Gastrocnemius medialis (tissue), 4 donors: Measurements from ENCODE around the gene NIPA2. TPM values are rescaled to one million over a fixed set of nuclear protein-coding genes. Genes with fewer than 3 reads are reported as not detected.

Source experiments
- ATAC-seq, 2 donors: fragments of 150-250 bp; one replicate each; pipeline ENCODE4 v1.9.1; 2016
- DNase-seq, 2 donors: peaks; one replicate each; pipeline ENCODE4 v3.0.0-alpha.2; 2019
- H3K27ac ChIP-seq, 4 donors: fragments of 200-600 bp; sonication (generic); 1 replicate in 1 of 4; 2 replicates in 3 of 4; pipeline ENCODE4 v1.5.1; 2016 to 2018; ENCODE audit warnings: mild to moderate bottlenecking in 2 of 4, moderate library complexity in 1 of 4
- H3K27me3 ChIP-seq, 3 donors: fragments of 200-600 bp; sonication (generic) in 2 of 3; 1 replicate in 1 of 3; 2 replicates in 2 of 3; pipeline versions ENCODE4 v1.5.1 to v1.6.0; 2016 to 2019; ENCODE audit warnings: mild to moderate bottlenecking in 1 of 3, moderate library complexity in 1 of 3
- H3K36me3 ChIP-seq, 2 donors: fragments of 200-600 bp; sonication (generic) in 1 of 2; one replicate each; pipeline ENCODE4 v1.5.1; 2017 to 2018
- H3K4me1 ChIP-seq, 2 donors: fragments of 200-600 bp; sonication (generic) in 1 of 2; one replicate each; pipeline ENCODE4 v1.5.1; 2016 to 2017; ENCODE audit warnings: mild to moderate bottlenecking in 2 of 2
- H3K4me3 ChIP-seq, 4 donors: fragments of 200-600 bp; sonication (generic) in 3 of 4; 1 replicate in 1 of 4; 2 replicates in 3 of 4; pipeline ENCODE4 v1.5.1; 2016 to 2019; ENCODE audit warnings: mild to moderate bottlenecking in 2 of 4
- H3K9me3 ChIP-seq, 3 donors: fragments of 200-600 bp; sonication (generic) in 2 of 3; 1 replicate in 1 of 3; 2 replicates in 2 of 3; pipeline ENCODE4 v1.5.1; 2016 to 2019
- POLR2A ChIP-seq, 2 donors: fragments of 450-650 bp; IDR thresholded peaks; one replicate each; pipeline ENCODE4 v1.6.1; 2017; ENCODE audit warnings: antibody characterized with exemption in 2 of 2, mild to moderate bottlenecking in 2 of 2, moderate library complexity in 2 of 2
- in situ Hi-C, 4 donors: fragments of 200-750 bp; cut with MboI; loops; one replicate each; pipeline versions ENCODE4 v1.15.0 to v1.8.0; 2017; ENCODE audit warnings: low sequenced_read_pairs in 4 of 4
- intact Hi-C: fragments of 100-400 bp; cut with DNase I; formaldehyde crosslinking; loops from one replicate; pipeline ENCODE4 v1.15.1; 2023; ENCODE audit warnings: low total_unique reads
- total RNA-seq, 4 donors: library from RNA; depleted of rRNA; stranded (reverse); fragments of >200 nt; gene quantifications; one replicate each; pipeline versions ENCODE4 v1.1.0 to v1.2.3, GENCODE V29; 2016
- TF ChIP-seq, protein P1 (sequence below), 5 experiments: fragments of 450-650 bp in 3 of 5; fragments of 200-600 bp in 2 of 5; sonication (generic) in 2 of 5; IDR thresholded peaks in 4 of 5; conservative IDR thresholded peaks in 1 of 5; 1 replicate in 4 of 5; 2 replicates in 1 of 5; pipeline ENCODE4 v1.5.1; 2016 to 2019; ENCODE audit warnings: antibody characterized with exemption in 5 of 5, mild to moderate bottlenecking in 3 of 5, moderate library complexity in 3 of 5

NIPA2 gene
- total RNA-seq, 4 donors from 2014 or later = 27.3 to 43.5 (median 38.6) TPM

DNA sequence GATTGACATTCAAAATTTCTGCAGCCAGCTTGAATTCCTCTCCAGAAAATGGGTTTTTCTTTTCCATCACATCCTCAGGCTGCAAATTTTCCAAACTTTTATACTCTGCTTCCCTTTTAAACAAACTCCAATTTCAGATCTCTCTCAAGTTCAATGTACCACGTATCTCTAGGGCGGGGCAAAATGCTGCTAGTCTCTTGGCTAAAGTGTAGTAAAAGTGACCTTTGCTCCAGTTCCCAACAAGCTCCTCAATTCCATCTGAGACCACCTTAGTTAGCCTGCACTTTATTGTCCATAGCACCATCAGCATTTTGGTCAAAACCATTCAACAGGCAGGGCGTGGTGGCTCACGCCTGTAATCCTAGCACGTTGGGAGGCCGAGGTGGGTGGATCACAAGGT, 46.7 kb downstream of the NIPA2 start:
- H3K27ac ChIP-seq = no peak overlapping the region
- no peaks in the 10 kb centered on the region for H3K27me3 ChIP-seq
- TF ChIP-seq POLR2A (IDR thresholded peaks at IDR 0.05) = no peak
- TF ChIP-seq, protein P1, sequence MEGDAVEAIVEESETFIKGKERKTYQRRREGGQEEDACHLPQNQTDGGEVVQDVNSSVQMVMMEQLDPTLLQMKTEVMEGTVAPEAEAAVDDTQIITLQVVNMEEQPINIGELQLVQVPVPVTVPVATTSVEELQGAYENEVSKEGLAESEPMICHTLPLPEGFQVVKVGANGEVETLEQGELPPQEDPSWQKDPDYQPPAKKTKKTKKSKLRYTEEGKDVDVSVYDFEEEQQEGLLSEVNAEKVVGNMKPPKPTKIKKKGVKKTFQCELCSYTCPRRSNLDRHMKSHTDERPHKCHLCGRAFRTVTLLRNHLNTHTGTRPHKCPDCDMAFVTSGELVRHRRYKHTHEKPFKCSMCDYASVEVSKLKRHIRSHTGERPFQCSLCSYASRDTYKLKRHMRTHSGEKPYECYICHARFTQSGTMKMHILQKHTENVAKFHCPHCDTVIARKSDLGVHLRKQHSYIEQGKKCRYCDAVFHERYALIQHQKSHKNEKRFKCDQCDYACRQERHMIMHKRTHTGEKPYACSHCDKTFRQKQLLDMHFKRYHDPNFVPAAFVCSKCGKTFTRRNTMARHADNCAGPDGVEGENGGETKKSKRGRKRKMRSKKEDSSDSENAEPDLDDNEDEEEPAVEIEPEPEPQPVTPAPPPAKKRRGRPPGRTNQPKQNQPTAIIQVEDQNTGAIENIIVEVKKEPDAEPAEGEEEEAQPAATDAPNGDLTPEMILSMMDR (IDR thresholded peaks at IDR 0.05 in 4 of 5, conservative IDR thresholded peaks at IDR 0.05 in 1 of 5) = no peak
- H3K36me3 ChIP-seq = peaks cover 0 to 17% of the 10 kb centered on the region in 2 donors
- H3K4me1 ChIP-seq = peaks cover 0 to 7% of the 10 kb centered on the region in 2 donors
- no peak overlapping the region for H3K4me3 ChIP-seq
- no peak for ATAC-seq
- H3K9me3 ChIP-seq = no peaks in the 10 kb centered on the region
- DNase-seq = no peak
- in situ Hi-C loops = no loop called here
- intact Hi-C loops = no loop called here

DNA sequence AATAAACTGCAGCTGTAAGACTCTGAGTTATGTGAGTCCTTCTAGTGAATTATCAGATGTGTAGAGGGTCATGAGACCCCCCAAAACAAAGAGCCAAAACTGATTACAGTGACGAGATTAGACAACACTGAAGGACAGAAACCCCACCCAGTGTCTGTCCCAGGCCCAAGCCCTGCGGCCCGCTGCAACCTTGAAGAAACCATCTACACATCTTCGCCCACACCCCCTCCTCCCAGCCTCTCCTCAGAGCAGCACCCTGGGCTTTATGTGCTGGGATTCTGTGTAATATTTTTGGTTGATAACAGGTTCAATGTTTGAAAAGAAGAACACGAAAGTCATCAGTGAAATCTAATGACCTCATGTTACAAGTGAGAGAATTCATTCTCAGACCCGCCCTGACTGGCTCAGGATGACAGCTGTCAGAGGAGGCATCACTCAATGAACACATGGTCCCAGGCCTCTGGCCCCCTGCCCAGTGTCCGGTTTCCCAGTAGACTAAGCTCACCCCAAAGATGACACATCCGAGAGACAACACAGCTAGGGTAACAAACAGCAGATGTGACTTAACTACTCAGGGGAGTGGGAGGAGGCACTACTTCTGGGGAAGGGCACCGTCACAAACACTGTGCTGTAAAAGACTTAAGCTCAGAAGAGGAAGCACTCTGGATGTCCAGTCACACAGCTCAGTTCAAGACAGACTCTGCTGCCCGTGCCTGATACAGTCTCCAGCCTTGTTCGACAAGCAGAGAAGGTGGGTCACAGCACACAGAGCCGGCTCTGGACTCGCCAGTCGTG, 48.9 kb downstream of the NIPA2 start:
- peaks cover 0 to 7% of the 10 kb centered on the region in 2 donors for H3K4me1 ChIP-seq
- in situ Hi-C loops (no loop called here), intact Hi-C loops (no loop called here)
- DNase-seq = peak; percentile 37 to 75
- H3K9me3 ChIP-seq = no peaks in the 10 kb centered on the region
- peak overlapping the region in 3 of 4 donors; percentile 29 to 49 (median 44) for H3K27ac ChIP-seq
- no peaks in the 10 kb centered on the region for H3K27me3 ChIP-seq
- peaks cover 0 to 9% of the 10 kb centered on the region in 2 donors for H3K36me3 ChIP-seq
- TF ChIP-seq, protein P1 (IDR thresholded peaks at IDR 0.05 in 4 of 5, conservative IDR thresholded peaks at IDR 0.05 in 1 of 5) = no peak
- TF ChIP-seq POLR2A (IDR thresholded peaks at IDR 0.05) = no peak
- no peak overlapping the region for H3K4me3 ChIP-seq
- peak; percentile 80 to 84 for ATAC-seq

DNA sequence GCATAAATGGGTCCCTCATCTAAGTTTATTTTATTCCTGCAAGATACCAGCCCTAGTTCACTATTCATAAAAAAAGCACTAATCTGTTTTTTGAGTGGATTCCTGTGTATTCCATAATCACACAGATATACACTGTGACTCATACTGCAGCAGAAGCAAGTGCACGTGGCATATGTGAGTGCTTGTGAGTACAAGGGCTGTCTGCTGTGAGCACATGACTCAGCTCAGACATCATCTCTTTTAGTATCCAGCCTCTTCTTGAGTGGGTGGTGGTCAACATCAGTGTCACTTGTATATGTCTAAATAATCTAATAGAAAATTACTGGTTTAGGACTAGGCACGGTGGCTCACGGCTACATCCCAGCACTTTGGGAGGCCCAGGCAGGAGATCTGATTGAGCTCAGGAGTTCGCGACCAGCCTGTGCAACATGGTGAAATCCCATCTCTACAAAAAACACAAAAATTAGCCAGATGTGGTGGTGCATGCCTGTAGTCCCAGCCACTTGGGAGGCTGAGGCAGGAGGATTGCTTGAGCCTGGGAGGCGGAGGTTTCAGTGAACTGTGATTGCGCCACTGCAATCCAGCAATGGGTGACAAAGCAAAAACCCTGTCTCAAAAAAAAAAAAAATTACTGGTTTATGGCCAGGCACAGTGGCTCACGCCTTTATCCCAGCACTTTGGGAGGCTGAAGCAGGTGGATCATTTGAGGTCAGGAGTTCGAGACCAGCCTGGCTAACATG, 49.8 kb downstream of the NIPA2 start:
- no peaks in the 10 kb centered on the region for H3K9me3 ChIP-seq
- in situ Hi-C loops = no loop called here
- DNase-seq (no peak), ATAC-seq (peak; percentile 60 to 86)
- no peak overlapping the region for H3K4me3 ChIP-seq
- peaks cover 0 to 6% of the 10 kb centered on the region in 2 donors for H3K36me3 ChIP-seq
- no peaks in the 10 kb centered on the region for H3K27me3 ChIP-seq
- H3K27ac ChIP-seq = peak overlapping the region in 3 of 4 donors; percentile 29 to 49 (median 44)
- H3K4me1 ChIP-seq = peaks cover 0 to 7% of the 10 kb centered on the region in 2 donors
- intact Hi-C loops = no loop called here
- TF ChIP-seq POLR2A (IDR thresholded peaks at IDR 0.05) = no peak
- TF ChIP-seq, protein P1 (IDR thresholded peaks at IDR 0.05 in 4 of 5, conservative IDR thresholded peaks at IDR 0.05 in 1 of 5) = no peak

DNA sequence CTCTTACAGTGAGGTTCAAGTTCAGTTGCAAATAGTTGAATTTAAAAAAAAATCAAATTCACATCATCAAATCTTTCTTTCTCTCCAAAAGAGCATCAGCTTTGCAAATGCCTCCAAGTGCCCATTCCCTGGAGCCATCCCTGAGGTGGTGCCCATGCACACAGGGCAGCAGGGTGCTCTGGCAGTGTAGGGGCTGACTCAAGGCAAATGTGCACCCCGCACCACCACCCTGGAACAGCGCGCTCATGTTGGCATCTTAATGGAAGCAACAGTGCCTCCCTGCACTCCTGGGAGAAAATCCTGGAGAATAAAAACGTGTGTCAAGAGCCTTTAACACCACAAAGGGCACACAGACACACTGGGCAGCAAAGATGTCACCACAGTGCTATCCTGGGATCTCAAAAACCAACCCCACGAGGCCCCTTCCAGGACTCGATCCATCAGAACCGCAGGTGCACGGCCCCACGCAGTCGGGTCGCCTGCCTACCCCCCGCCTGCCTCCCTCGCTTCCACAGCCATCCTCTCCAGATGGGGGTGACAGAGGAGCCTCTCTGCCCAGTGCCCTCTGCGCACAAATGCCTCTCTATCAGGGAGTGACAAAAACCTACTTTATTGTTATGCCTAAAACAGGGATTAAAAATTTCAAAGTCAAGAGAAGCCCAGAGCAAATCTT, 50.8 kb downstream of the NIPA2 start:
- Histone ChIP-seq H3K36me3 (peaks cover 0 to 6% of the 10 kb centered on the region in 2 donors), H3K9me3 (no peaks in the 10 kb centered on the region), H3K27me3 (no peaks in the 10 kb centered on the region), H3K4me3 (no peak overlapping the region), H3K4me1 (peaks cover 0 to 7% of the 10 kb centered on the region in 2 donors), H3K27ac (no peak overlapping the region)
- in situ Hi-C loops (no loop called here), intact Hi-C loops (no loop called here)
- DNase-seq (no peak), ATAC-seq (no peak)
- TF ChIP-seq, protein P1 (IDR thresholded peaks at IDR 0.05 in 4 of 5, conservative IDR thresholded peaks at IDR 0.05 in 1 of 5) = no peak
- TF ChIP-seq POLR2A (IDR thresholded peaks at IDR 0.05) = no peak
